ENCODE results near the gene MRPL12. TPM values are rescaled to one million over a fixed set of nuclear protein-coding genes. Genes with fewer than 3 reads are reported as not detected.
"Not testable (repeated sequence)": the region's sequence is repeated elsewhere in the genome, so short reads cannot be mapped to it uniquely, and the experiment has no call there.

MRPL12 gene
- total RNA-seq, 1 donor from 2014 or later = 57.7 TPM

GRCh38 chr17:81735264-81736102 lies 32.3 kb downstream of the MRPL12 start:
- DNase-seq = no peak
- Mint-ChIP-seq H3K27me3 (ENCODE audit: unreplicated experiment) (peaks cover 5% of the 10 kb centered on the region), H3K4me1 (ENCODE audit: low read depth, unreplicated experiment) (peaks cover 6% of the 10 kb centered on the region), H3K27ac (ENCODE audit: unreplicated experiment) (peak overlapping the region; percentile 26), H3K4me3 (ENCODE audit: unreplicated experiment) (peak overlapping the region; percentile 6), H3K36me3 (ENCODE audit: unreplicated experiment) (no peaks in the 10 kb centered on the region), H3K9me3 (ENCODE audit: unreplicated experiment) (peaks cover 4% of the 10 kb centered on the region)
- TF ChIP-seq CTCF (IDR thresholded peaks at IDR 0.05; ENCODE audit: partially characterized antibody, unreplicated experiment) = no peak

- no peaks in the 10 kb centered on the region for H3K36me3 Mint-ChIP-seq (ENCODE audit: unreplicated experiment)
- H3K27ac Mint-ChIP-seq (ENCODE audit: unreplicated experiment) = no peak overlapping the region
- peaks cover 8% of the 10 kb centered on the region for H3K27me3 Mint-ChIP-seq (ENCODE audit: unreplicated experiment)
- DNase-seq = no peak
- peaks cover 2% of the 10 kb centered on the region for H3K9me3 Mint-ChIP-seq (ENCODE audit: unreplicated experiment)
- TF ChIP-seq CTCF (IDR thresholded peaks at IDR 0.05; ENCODE audit: partially characterized antibody, unreplicated experiment) = no peak
- peaks cover 3% of the 10 kb centered on the region for H3K4me1 Mint-ChIP-seq (ENCODE audit: low read depth, unreplicated experiment)
- H3K4me3 Mint-ChIP-seq (ENCODE audit: unreplicated experiment) = no peak overlapping the region
Measured at GRCh38 chr17:81737947-81738800, 35.0 kb downstream of the MRPL12 start.

GRCh38 chr17:81738801-81739393 lies 35.7 kb downstream of the MRPL12 start:
- Mint-ChIP-seq H3K4me1 (ENCODE audit: low read depth, unreplicated experiment) (peaks cover 3% of the 10 kb centered on the region), H3K9me3 (ENCODE audit: unreplicated experiment) (peaks cover 2% of the 10 kb centered on the region), H3K27me3 (ENCODE audit: unreplicated experiment) (peaks cover 8% of the 10 kb centered on the region), H3K4me3 (ENCODE audit: unreplicated experiment) (no peak overlapping the region), H3K36me3 (ENCODE audit: unreplicated experiment) (no peaks in the 10 kb centered on the region), H3K27ac (ENCODE audit: unreplicated experiment) (no peak overlapping the region)
- DNase-seq = no peak
- no peak for TF ChIP-seq CTCF (IDR thresholded peaks at IDR 0.05; ENCODE audit: partially characterized antibody, unreplicated experiment)

GRCh38 chr17:81739593-81739992 lies 36.4 kb downstream of the MRPL12 start:
- not testable (repeated sequence) for H3K9me3 Mint-ChIP-seq (ENCODE audit: unreplicated experiment); H3K4me1 Mint-ChIP-seq (ENCODE audit: low read depth, unreplicated experiment); H3K4me3 Mint-ChIP-seq (ENCODE audit: unreplicated experiment); DNase-seq; H3K27ac Mint-ChIP-seq (ENCODE audit: unreplicated experiment); H3K36me3 Mint-ChIP-seq (ENCODE audit: unreplicated experiment); H3K27me3 Mint-ChIP-seq (ENCODE audit: unreplicated experiment)

GRCh38 chr17:81740395-81740961 lies 37.3 kb downstream of the MRPL12 start:
- no peak for TF ChIP-seq CTCF (IDR thresholded peaks at IDR 0.05; ENCODE audit: partially characterized antibody, unreplicated experiment)

More at GRCh38 chr17:81740395-81740961, 37.3 kb downstream of the MRPL12 start:
- no peaks in the 10 kb centered on the region for H3K36me3 Mint-ChIP-seq (ENCODE audit: unreplicated experiment)
- peaks cover 3% of the 10 kb centered on the region for H3K4me1 Mint-ChIP-seq (ENCODE audit: low read depth, unreplicated experiment)
- H3K27me3 Mint-ChIP-seq (ENCODE audit: unreplicated experiment) = peaks cover 8% of the 10 kb centered on the region
- H3K9me3 Mint-ChIP-seq (ENCODE audit: unreplicated experiment) = peaks cover 2% of the 10 kb centered on the region
- no peak for DNase-seq
- no peak overlapping the region for H3K27ac Mint-ChIP-seq (ENCODE audit: unreplicated experiment)
- H3K4me3 Mint-ChIP-seq (ENCODE audit: unreplicated experiment) = no peak overlapping the region
